ENCODE measurements around the gene FAM149B1.

The FAM149B1 gene

DNA sequence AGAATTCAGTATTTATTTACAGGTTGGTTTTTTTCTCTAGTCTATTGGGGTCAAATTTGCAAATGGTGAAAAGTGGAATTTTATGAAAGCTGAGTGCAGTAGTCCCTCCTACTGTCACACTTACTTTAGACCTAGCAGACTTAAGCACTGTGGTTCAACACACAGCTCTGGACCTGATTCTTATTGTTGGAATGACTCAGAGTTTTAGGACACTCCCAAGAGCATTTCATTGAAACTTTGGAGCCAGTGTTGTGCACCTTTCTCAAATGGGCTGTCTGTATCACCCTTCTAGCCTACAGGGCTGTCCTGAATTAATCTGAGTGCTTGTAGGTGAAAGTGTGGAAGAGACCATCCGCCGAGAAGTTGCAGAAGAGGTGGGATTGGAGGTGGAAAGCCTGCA, 41.6 kb upstream of the FAM149B1 start:
- H3K4me1 ChIP-seq (ENCODE audit: insufficient read depth, low read length, poor library complexity, severe bottlenecking), result no peaks in the 10 kb centered on the region
- no peaks in the 10 kb centered on the region for H3K27me3 ChIP-seq (ENCODE audit: insufficient read depth, low read length, poor library complexity, severe bottlenecking)
- H3K4me2 ChIP-seq (ENCODE audit: low read depth, low read length, poor library complexity, severe bottlenecking), result no peak overlapping the region
- no peaks in the 10 kb centered on the region for H4K20me1 ChIP-seq (ENCODE audit: insufficient read depth, low read length, poor library complexity, severe bottlenecking)
- no peaks in the 10 kb centered on the region for H3K79me2 ChIP-seq (ENCODE audit: insufficient read depth, low read length)
- H3K9ac ChIP-seq (ENCODE audit: low read depth, low read length, poor library complexity, severe bottlenecking), result no peak overlapping the region
- no peak overlapping the region for H2AFZ ChIP-seq (ENCODE audit: low read length)
- H3F3A ChIP-seq (ENCODE audit: low read depth), result no peaks in the 10 kb centered on the region
- H3K36me3 ChIP-seq (ENCODE audit: insufficient read depth, low read length), result peaks cover 19% of the 10 kb centered on the region; the same call in 1 of the 2 replicates
- TF ChIP-seq EZH2phosphoT487 (IDR thresholded peaks at IDR 0.05; ENCODE audit: borderline replicate concordance), result no peak
- no peak for TF ChIP-seq CTCF (conservative IDR thresholded peaks at IDR 0.05; ENCODE audit: low read length)
- H3K9me3 ChIP-seq (ENCODE audit: insufficient read depth, low read depth, low read length), result no peaks in the 10 kb centered on the region
- H3K9me2 ChIP-seq (replicated peaks; ENCODE audit: low read depth, low read length), result no peaks in the 10 kb centered on the region
- H3K4me3 ChIP-seq (ENCODE audit: low read length, poor library complexity, severe bottlenecking), result no peak overlapping the region

DNA sequence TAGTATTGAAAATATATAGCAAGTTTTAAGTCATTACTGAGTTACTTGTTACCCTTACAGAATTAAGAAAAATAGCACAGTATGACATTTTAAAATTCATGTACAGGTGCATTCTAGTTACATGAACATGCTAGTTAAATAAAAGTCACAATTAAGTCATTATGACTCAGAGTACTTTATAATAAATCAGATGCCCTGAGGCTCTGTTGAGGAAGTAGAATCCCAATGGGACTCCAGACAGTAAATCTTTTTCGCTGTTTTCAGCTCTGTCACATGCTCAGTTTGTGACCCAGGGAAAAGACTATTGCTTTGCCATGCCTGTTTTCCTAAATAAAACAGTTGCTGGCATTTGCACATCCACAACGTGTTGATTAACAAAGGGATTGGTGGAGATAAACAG, 36.6 kb upstream of the FAM149B1 start:
- Histone ChIP-seq H3K36me3 (ENCODE audit: insufficient read depth, low read length) (peaks cover 64% of the 10 kb centered on the region), H3K4me2 (ENCODE audit: low read depth, low read length, poor library complexity, severe bottlenecking) (no peak overlapping the region), H3K9ac (ENCODE audit: low read depth, low read length, poor library complexity, severe bottlenecking) (no peak overlapping the region), H3K4me3 (ENCODE audit: low read length, poor library complexity, severe bottlenecking) (no peak overlapping the region), H3K79me2 (ENCODE audit: insufficient read depth, low read length) (no peaks in the 10 kb centered on the region), H3F3A (ENCODE audit: low read depth) (no peaks in the 10 kb centered on the region), H3K9me3 (ENCODE audit: insufficient read depth, low read depth, low read length) (no peaks in the 10 kb centered on the region), H2AFZ (ENCODE audit: low read length) (no peak overlapping the region), H3K9me2 (replicated peaks; ENCODE audit: low read depth, low read length) (no peaks in the 10 kb centered on the region), H4K20me1 (ENCODE audit: insufficient read depth, low read length, poor library complexity, severe bottlenecking) (no peaks in the 10 kb centered on the region), H3K4me1 (ENCODE audit: insufficient read depth, low read length, poor library complexity, severe bottlenecking) (no peaks in the 10 kb centered on the region), H3K27me3 (ENCODE audit: insufficient read depth, low read length, poor library complexity, severe bottlenecking) (no peaks in the 10 kb centered on the region)
- no peak for TF ChIP-seq CTCF (conservative IDR thresholded peaks at IDR 0.05; ENCODE audit: low read length)
- TF ChIP-seq EZH2phosphoT487 (IDR thresholded peaks at IDR 0.05; ENCODE audit: borderline replicate concordance), result no peak

DNA sequence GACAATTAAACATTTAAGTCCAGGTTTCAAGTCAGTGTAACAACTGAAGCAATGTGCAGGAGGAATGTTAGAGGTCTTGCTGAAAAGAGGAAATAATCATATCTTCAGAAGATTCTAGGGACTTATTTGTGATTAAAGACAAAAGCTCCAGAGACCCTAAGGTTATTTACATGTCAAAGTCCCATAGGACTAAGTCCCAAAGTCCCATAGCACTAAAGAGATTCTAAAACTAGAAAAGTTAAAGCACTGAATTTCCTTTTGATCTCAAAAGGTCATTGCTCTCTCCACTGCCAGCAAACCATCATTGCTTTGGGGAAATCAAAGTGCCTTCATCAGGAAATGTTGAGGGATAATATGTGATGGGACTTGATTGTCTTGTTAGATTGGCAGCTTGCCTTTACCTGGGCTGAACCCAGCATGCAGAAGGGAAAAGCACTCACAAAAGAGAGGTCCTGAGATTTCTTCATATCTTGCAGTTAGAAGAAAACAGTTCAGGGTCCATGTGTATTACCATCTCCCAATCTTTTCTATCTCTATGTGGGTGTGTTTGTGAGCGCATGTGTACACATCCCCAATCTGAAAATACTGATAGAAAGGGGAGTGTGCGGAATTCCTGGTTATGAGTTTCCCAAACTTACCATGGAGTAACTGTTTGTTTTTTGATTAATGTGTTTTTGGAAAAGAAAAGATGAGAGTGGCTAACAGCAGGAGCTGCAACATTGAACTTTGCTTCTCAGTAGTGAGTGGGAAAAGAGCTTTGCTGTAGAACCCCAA, 35.8 kb upstream of the FAM149B1 start:
- Histone ChIP-seq H3K79me2 (ENCODE audit: insufficient read depth, low read length) (no peaks in the 10 kb centered on the region), H3K4me2 (ENCODE audit: low read depth, low read length, poor library complexity, severe bottlenecking) (no peak overlapping the region), H3K9me2 (replicated peaks; ENCODE audit: low read depth, low read length) (no peaks in the 10 kb centered on the region), H3K9me3 (ENCODE audit: insufficient read depth, low read depth, low read length) (no peaks in the 10 kb centered on the region), H3K4me3 (ENCODE audit: low read length, poor library complexity, severe bottlenecking) (no peak overlapping the region), H3K36me3 (ENCODE audit: insufficient read depth, low read length) (peaks cover 64% of the 10 kb centered on the region), H3F3A (ENCODE audit: low read depth) (no peaks in the 10 kb centered on the region), H3K9ac (ENCODE audit: low read depth, low read length, poor library complexity, severe bottlenecking) (no peak overlapping the region), H3K27me3 (ENCODE audit: insufficient read depth, low read length, poor library complexity, severe bottlenecking) (no peaks in the 10 kb centered on the region), H3K4me1 (ENCODE audit: insufficient read depth, low read length, poor library complexity, severe bottlenecking) (no peaks in the 10 kb centered on the region), H4K20me1 (ENCODE audit: insufficient read depth, low read length, poor library complexity, severe bottlenecking) (no peaks in the 10 kb centered on the region), H2AFZ (ENCODE audit: low read length) (no peak overlapping the region)
- no peak for TF ChIP-seq EZH2phosphoT487 (IDR thresholded peaks at IDR 0.05; ENCODE audit: borderline replicate concordance)
- no peak for TF ChIP-seq CTCF (conservative IDR thresholded peaks at IDR 0.05; ENCODE audit: low read length)
